ENCODE measurements around the gene DOCK4.

Gene DOCK4

GRCh38 chr7:111682588-111683340 lies 523.4 kb downstream of the DOCK4 start:
- peak; percentile 35 for DNase-seq
- no peaks in the 10 kb centered on the region for H3K36me3 ChIP-seq

GRCh38 chr7:111681242-111681641 lies 525.0 kb downstream of the DOCK4 start:
- Histone ChIP-seq H3K27me3 (no peaks in the 10 kb centered on the region), H3K4me1 (no peaks in the 10 kb centered on the region; the same call in 1 of the 2 replicates), H3K4me3 (ENCODE audit: low read depth, low read length) (no peak overlapping the region), H3K9me3 (no peaks in the 10 kb centered on the region), H3K36me3 (no peaks in the 10 kb centered on the region)
- DNase-seq = no peak
- no peak for TF ChIP-seq CTCF (IDR thresholded peaks at IDR 0.05; ENCODE audit: low read depth, low read length)

More at GRCh38 chr7:111682588-111683340, 523.4 kb downstream of the DOCK4 start:
- no peak overlapping the region for H3K4me3 ChIP-seq (ENCODE audit: low read depth, low read length)
- no peaks in the 10 kb centered on the region; the same call in 1 of the 2 replicates for H3K4me1 ChIP-seq
- H3K27me3 ChIP-seq = no peaks in the 10 kb centered on the region
- TF ChIP-seq CTCF (IDR thresholded peaks at IDR 0.05; ENCODE audit: low read depth, low read length) = no peak
- no peaks in the 10 kb centered on the region for H3K9me3 ChIP-seq

- TF ChIP-seq CTCF (IDR thresholded peaks at IDR 0.05; ENCODE audit: low read depth, low read length) = no peak
- H3K36me3 ChIP-seq = no peaks in the 10 kb centered on the region
- no peaks in the 10 kb centered on the region for H3K27me3 ChIP-seq
- no peaks in the 10 kb centered on the region for H3K9me3 ChIP-seq
- no peak for DNase-seq
- H3K4me1 ChIP-seq = no peaks in the 10 kb centered on the region; the same call in none of the 2 replicates
- no peak overlapping the region for H3K4me3 ChIP-seq (ENCODE audit: low read depth, low read length)
These were observed 527.2 kb downstream of the DOCK4 start for GRCh38 chr7:111678986-111679385.

- H3K36me3 ChIP-seq = no peaks in the 10 kb centered on the region
- H3K4me1 ChIP-seq = no peaks in the 10 kb centered on the region; the same call in none of the 2 replicates
- H3K4me3 ChIP-seq (ENCODE audit: low read depth, low read length) = no peak overlapping the region
- H3K9me3 ChIP-seq = no peaks in the 10 kb centered on the region
- DNase-seq = no peak
- TF ChIP-seq CTCF (IDR thresholded peaks at IDR 0.05; ENCODE audit: low read depth, low read length) = no peak
- no peaks in the 10 kb centered on the region for H3K27me3 ChIP-seq
These were observed 527.9 kb downstream of the DOCK4 start for GRCh38 chr7:111678281-111678680.

- DNase-seq = no peak
- no peaks in the 10 kb centered on the region for H3K27me3 ChIP-seq
These were observed 528.4 kb downstream of the DOCK4 start for GRCh38 chr7:111677848-111678247.

More at GRCh38 chr7:111677848-111678247, 528.4 kb downstream of the DOCK4 start:
- no peaks in the 10 kb centered on the region for H3K36me3 ChIP-seq
- H3K9me3 ChIP-seq = no peaks in the 10 kb centered on the region
- H3K4me1 ChIP-seq = no peaks in the 10 kb centered on the region; the same call in none of the 2 replicates
- TF ChIP-seq CTCF (IDR thresholded peaks at IDR 0.05; ENCODE audit: low read depth, low read length) = no peak
- H3K4me3 ChIP-seq (ENCODE audit: low read depth, low read length) = no peak overlapping the region

Data from BE2C (cell line).